Measurements from ENCODE around the gene RAX.

RAX gene

GRCh38 chr18:59239642-59240041 lies 33.6 kb downstream of the RAX start:
- H3K27me3 ChIP-seq (ENCODE audit: insufficient read depth, poor library complexity, severe bottlenecking) = no peaks in the 10 kb centered on the region
- H3K4me3 ChIP-seq (replicated peaks; ENCODE audit: insufficient read depth, low read length) = no peak overlapping the region
- TF ChIP-seq, protein P1, sequence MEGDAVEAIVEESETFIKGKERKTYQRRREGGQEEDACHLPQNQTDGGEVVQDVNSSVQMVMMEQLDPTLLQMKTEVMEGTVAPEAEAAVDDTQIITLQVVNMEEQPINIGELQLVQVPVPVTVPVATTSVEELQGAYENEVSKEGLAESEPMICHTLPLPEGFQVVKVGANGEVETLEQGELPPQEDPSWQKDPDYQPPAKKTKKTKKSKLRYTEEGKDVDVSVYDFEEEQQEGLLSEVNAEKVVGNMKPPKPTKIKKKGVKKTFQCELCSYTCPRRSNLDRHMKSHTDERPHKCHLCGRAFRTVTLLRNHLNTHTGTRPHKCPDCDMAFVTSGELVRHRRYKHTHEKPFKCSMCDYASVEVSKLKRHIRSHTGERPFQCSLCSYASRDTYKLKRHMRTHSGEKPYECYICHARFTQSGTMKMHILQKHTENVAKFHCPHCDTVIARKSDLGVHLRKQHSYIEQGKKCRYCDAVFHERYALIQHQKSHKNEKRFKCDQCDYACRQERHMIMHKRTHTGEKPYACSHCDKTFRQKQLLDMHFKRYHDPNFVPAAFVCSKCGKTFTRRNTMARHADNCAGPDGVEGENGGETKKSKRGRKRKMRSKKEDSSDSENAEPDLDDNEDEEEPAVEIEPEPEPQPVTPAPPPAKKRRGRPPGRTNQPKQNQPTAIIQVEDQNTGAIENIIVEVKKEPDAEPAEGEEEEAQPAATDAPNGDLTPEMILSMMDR (IDR thresholded peaks at IDR 0.05; ENCODE audit: insufficient read depth, low read length) = no peak
- no peak for TF ChIP-seq REST (IDR thresholded peaks at IDR 0.05; ENCODE audit: insufficient replicate concordance, low read depth)
- no peak for TF ChIP-seq GABPA (IDR thresholded peaks at IDR 0.05; ENCODE audit: low read depth)
- TF ChIP-seq POLR2AphosphoS5 (IDR thresholded peaks at IDR 0.05; ENCODE audit: low read depth) = no peak
- TF ChIP-seq SPI1 (IDR thresholded peaks at IDR 0.05; ENCODE audit: borderline replicate concordance, low read depth) = no peak
- H3K27ac ChIP-seq (replicated peaks) = no peak overlapping the region
- no peak for DNase-seq (ENCODE audit: low read depth in 1 of 2, low spot score in 1 of 2)

- Histone ChIP-seq H3K27ac (replicated peaks) (no peak overlapping the region), H3K4me3 (replicated peaks; ENCODE audit: insufficient read depth, low read length) (no peak overlapping the region), H3K27me3 (ENCODE audit: insufficient read depth, poor library complexity, severe bottlenecking) (no peaks in the 10 kb centered on the region)
- no peak for TF ChIP-seq SPI1 (IDR thresholded peaks at IDR 0.05; ENCODE audit: borderline replicate concordance, low read depth)
- no peak for TF ChIP-seq POLR2AphosphoS5 (IDR thresholded peaks at IDR 0.05; ENCODE audit: low read depth)
- TF ChIP-seq, protein P1 (IDR thresholded peaks at IDR 0.05; ENCODE audit: insufficient read depth, low read length) = no peak
- TF ChIP-seq REST (IDR thresholded peaks at IDR 0.05; ENCODE audit: insufficient replicate concordance, low read depth) = no peak
- DNase-seq (ENCODE audit: low read depth in 1 of 2, low spot score in 1 of 2) = no peak
Measured at GRCh38 chr18:59238385-59238784, 34.9 kb downstream of the RAX start.

DNA sequence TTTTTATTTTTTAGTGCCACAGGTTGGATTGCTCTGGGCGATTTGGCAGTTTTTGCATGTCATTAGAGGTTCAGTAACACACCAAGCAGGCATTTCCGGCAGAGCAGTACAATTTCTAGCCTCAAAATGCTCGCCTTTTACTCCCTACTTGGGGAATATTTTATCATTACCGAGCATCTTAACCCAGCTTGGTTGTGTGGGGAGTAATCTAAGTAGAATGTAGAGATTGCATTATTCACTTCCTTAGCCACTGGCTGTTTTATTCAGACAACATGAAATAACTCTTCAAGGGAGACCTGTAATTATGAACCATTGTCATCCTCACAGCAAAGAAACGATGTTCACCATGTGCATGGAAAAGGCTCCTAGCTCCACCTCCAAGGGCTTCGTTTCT lies 40.2 kb downstream of the RAX start:
- TF ChIP-seq POLR2AphosphoS5 (IDR thresholded peaks at IDR 0.05; ENCODE audit: low read depth) (no peak), REST (IDR thresholded peaks at IDR 0.05; ENCODE audit: insufficient replicate concordance, low read depth) (no peak), GABPA (IDR thresholded peaks at IDR 0.05; ENCODE audit: low read depth) (no peak), SPI1 (IDR thresholded peaks at IDR 0.05; ENCODE audit: borderline replicate concordance, low read depth) (no peak)
- TF ChIP-seq, protein P1 (IDR thresholded peaks at IDR 0.05; ENCODE audit: insufficient read depth, low read length) = no peak
- no peak overlapping the region for H3K4me3 ChIP-seq (replicated peaks; ENCODE audit: insufficient read depth, low read length)
- DNase-seq (ENCODE audit: low read depth in 1 of 2, low spot score in 1 of 2) = no peak

More for the DNA sequence above, 40.2 kb downstream of the RAX start:
- Histone ChIP-seq H3K27ac (replicated peaks) (no peak overlapping the region), H3K27me3 (ENCODE audit: insufficient read depth, poor library complexity, severe bottlenecking) (peaks cover 18% of the 10 kb centered on the region)
